Endothelial cell of umbilical vein (primary cell): Measurements from ENCODE around the gene ABTB2. TPM values are rescaled to one million over a fixed set of nuclear protein-coding genes. Genes with fewer than 3 reads are reported as not detected.
"Not testable (repeated sequence)": the region's sequence is repeated elsewhere in the genome, so short reads cannot be mapped to it uniquely, and the experiment has no call there.

Source experiments
- BruUV-seq: library from RNA; stranded (reverse); fragments of 400-500 nt; replicated peaks from 2 replicates; lab custom pipeline; 2021; lab: Mats Ljungman, UMichigan
- CTCF ChIA-PET: fragments of 300-600, 350-600 bp; sonication (Branson Sonifier 250); formaldehyde crosslinking; loops from one replicate; lab custom pipeline; 2021; ENCODE audit warnings: antibody characterized with exemption, inconsistent platforms; lab: Charles Lee
- POLR2A ChIA-PET: fragments of 300-600, 350-600 bp; sonication (Branson Sonifier 250); formaldehyde crosslinking; loops from one replicate; lab custom pipeline; 2021; ENCODE audit warnings: antibody characterized with exemption, inconsistent platforms; lab: Charles Lee
- DNase-seq: peaks from one replicate; pipeline ENCODE4 v3.0.0-alpha.2; 2011; ENCODE audit warnings: low read depth, low spot score
- FAIRE-seq: peaks from 2 replicates; lab custom pipeline; 2011; peaks lifted over from hg19 to GRCh38; lab: Jason Lieb, UNC
- H2AFZ ChIP-seq: 2 replicates; pipeline ENCODE4 v1.6.0; 2012; ENCODE audit warnings: low read depth, low read length, control low read depth, inconsistent platforms
- H3K27ac ChIP-seq: 2 replicates; pipeline ENCODE4 v1.5.1; 2011; ENCODE audit warnings: low read depth, mild to moderate bottlenecking, control low read depth, low read length, moderate library complexity; ENCODE audit not compliant: insufficient read depth
- H3K27me3 ChIP-seq, 2 experiments: 2 replicates each; pipeline versions ENCODE4 v1.6.0 to v1.6.1; 2011; ENCODE audit warnings: low read length in 2 of 2, mixed read lengths in 1 of 2; ENCODE audit not compliant: control insufficient read depth in 2 of 2, insufficient read depth in 2 of 2
- H3K36me3 ChIP-seq, 2 experiments: 2 replicates in 1 of 2; 3 replicates in 1 of 2; pipeline ENCODE4 v1.5.1; 2011; ENCODE audit warnings: low read length in 2 of 2, mild to moderate bottlenecking in 1 of 2, moderate library complexity in 1 of 2; ENCODE audit not compliant: control insufficient read depth in 2 of 2, insufficient read depth in 2 of 2; ENCODE audit errors: extremely low read depth in 1 of 2
- H3K4me1 ChIP-seq: 3 replicates; pipeline ENCODE4 v1.5.1; 2011; ENCODE audit warnings: mild to moderate bottlenecking, low read length; ENCODE audit not compliant: control insufficient read depth, insufficient read depth; ENCODE audit errors: extremely low read depth
- H3K4me2 ChIP-seq: 2 replicates; pipeline ENCODE4 v1.6.1; 2011; ENCODE audit warnings: low read length, control low read depth, mixed read lengths; ENCODE audit not compliant: insufficient read depth
- H3K4me3 ChIP-seq, 3 experiments: fragments of 200-600 bp in 1 of 3; sonication (generic), shearing (Covaris generic) in 1 of 3; replicated peaks in 1 of 3; 2 replicates each; pipeline ENCODE4 v1.5.1; 2011 to 2016; ENCODE audit warnings: control low read depth in 3 of 3, low read length in 3 of 3, mild to moderate bottlenecking in 2 of 3, inconsistent platforms in 1 of 3, low read depth in 1 of 3, moderate library complexity in 1 of 3; ENCODE audit not compliant: insufficient read depth in 1 of 3
- H3K79me2 ChIP-seq: 2 replicates; pipeline ENCODE4 v1.6.0; 2012; ENCODE audit warnings: low read length, inconsistent platforms; ENCODE audit not compliant: control insufficient read depth, insufficient read depth
- H3K9ac ChIP-seq: replicated peaks from 2 replicates; pipeline ENCODE3; 2011; ENCODE audit warnings: low read length, control low read depth; ENCODE audit not compliant: insufficient read depth; ENCODE audit errors: extremely low read depth
- H3K9me1 ChIP-seq: replicated peaks from 3 replicates; pipeline ENCODE4 v1.6.0; 2011; ENCODE audit warnings: mild to moderate bottlenecking, low read length; ENCODE audit not compliant: control insufficient read depth, insufficient read depth; ENCODE audit errors: extremely low read depth
- H3K9me3 ChIP-seq: replicated peaks from 2 replicates; pipeline ENCODE4 v1.5.1; 2012; ENCODE audit warnings: low read length, inconsistent platforms; ENCODE audit not compliant: control insufficient read depth, insufficient read depth
- H4K20me1 ChIP-seq: replicated peaks from 2 replicates; pipeline ENCODE3; 2011; ENCODE audit warnings: mild to moderate bottlenecking, low read length; ENCODE audit not compliant: control insufficient read depth, insufficient read depth; ENCODE audit errors: extremely low read depth
- CTCF ChIP-seq, 2 donors: IDR thresholded peaks; 1 replicate in 1 of 2; 2 replicates in 1 of 2; pipeline ENCODE4 v1.5.1; 2011; ENCODE audit warnings: low read length in 2 of 2, mild to moderate bottlenecking in 2 of 2, moderate library complexity in 2 of 2, control low read depth in 1 of 2, inconsistent platforms in 1 of 2, low read depth in 1 of 2; ENCODE audit not compliant: insufficient read depth in 1 of 2; ENCODE audit errors: extremely low read depth in 1 of 2
- EZH2 ChIP-seq: IDR thresholded peaks from 2 replicates; pipeline ENCODE4 v1.6.1; 2012; ENCODE audit warnings: borderline replicate concordance, low read depth, mild to moderate bottlenecking, moderate library complexity, low read length, inconsistent platforms; ENCODE audit not compliant: severe bottlenecking
- FOS ChIP-seq: IDR thresholded peaks from 2 replicates; pipeline ENCODE4 v1.6.1; 2011; ENCODE audit warnings: mild to moderate bottlenecking, low read length, moderate library complexity, borderline replicate concordance; ENCODE audit not compliant: insufficient read depth
- GATA2 ChIP-seq: IDR thresholded peaks from 2 replicates; pipeline ENCODE4 v1.7.0; 2011; ENCODE audit warnings: low read depth, mild to moderate bottlenecking, moderate library complexity, mixed read lengths, low read length; ENCODE audit not compliant: insufficient read length, insufficient read depth
- JUN ChIP-seq: IDR thresholded peaks from 2 replicates; pipeline ENCODE4 v1.6.1; 2011; ENCODE audit warnings: borderline replicate concordance, low read depth; ENCODE audit not compliant: insufficient read length, insufficient read depth
- MYC ChIP-seq: IDR thresholded peaks from one replicate; pipeline ENCODE4 v1.6.1; 2011; ENCODE audit warnings: mild to moderate bottlenecking, low read depth, low read length
- POLR2A ChIP-seq: IDR thresholded peaks from 2 replicates; pipeline ENCODE4 v1.6.1; 2012; ENCODE audit warnings: low read depth, mild to moderate bottlenecking, control low read depth, low read length
- POLR2AphosphoS5 ChIP-seq: IDR thresholded peaks from 2 replicates; pipeline ENCODE4 v1.6.1; 2012; ENCODE audit warnings: low read depth, mild to moderate bottlenecking, control low read depth, low read length, moderate library complexity; ENCODE audit not compliant: insufficient read depth
- dilution Hi-C: fragments of 300-500 bp; cut with MboI; formaldehyde crosslinking; loops from one replicate; pipeline ENCODE4 v1.15.0; 2019; ENCODE audit warnings: low sequenced_read_pairs; ENCODE audit not compliant: extremely low pct_ligation_motif_present
- intact Hi-C: fragments of 100-400 bp; cut with micrococcal nuclease; formaldehyde crosslinking; loops from one replicate; pipeline ENCODE4 v1.10.0; 2022
- polyA plus RNA-seq, 4 experiments: library from polyadenylated mRNA; depleted of rRNA in 3 of 4; stranded (reverse) in 3 of 4; unstranded in 1 of 4; fragments of >200 nt; gene quantifications; 2 replicates each; pipeline versions ENCODE4 v1.2.1 to v1.2.3, GENCODE V29; 2011 to 2012; ENCODE audit warnings: missing spikeins in 1 of 4
- total RNA-seq: library from RNA; stranded (reverse); gene quantifications from 2 replicates; pipeline ENCODE4 v1.2.3, GENCODE V29; 2021
- TF ChIP-seq, protein P1 (sequence below): IDR thresholded peaks from 2 replicates; pipeline ENCODE4 v1.6.1; 2011; ENCODE audit not compliant: insufficient read depth, insufficient read length

ABTB2 gene
- total and polyA plus RNA-seq, 2 donors (not counting 3 experiments of a cell fraction or from before 2014, with no cell fraction given), result 0.11 to 0.14 TPM

DNA sequence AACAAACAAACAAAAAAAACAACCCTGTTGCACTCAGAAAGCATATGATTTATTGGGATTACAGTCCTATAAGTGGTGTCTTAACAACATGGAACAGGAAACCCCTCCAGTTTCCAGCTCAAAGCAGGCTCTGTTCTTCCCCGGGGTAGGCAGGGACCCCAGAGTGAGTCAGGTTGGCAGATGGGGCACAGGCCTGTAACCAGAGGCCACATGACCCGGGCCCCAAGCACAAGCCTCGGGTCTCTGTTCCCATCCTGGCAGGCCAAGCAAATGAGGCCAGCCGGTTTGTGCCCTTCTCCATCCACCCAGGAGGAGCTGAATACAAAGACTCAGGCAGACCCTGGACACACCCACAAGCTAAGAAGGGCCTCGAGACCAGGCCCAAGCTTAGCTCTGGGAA is 176.6 kb downstream of the ABTB2 start:
- H3K9ac ChIP-seq, result no peak overlapping the region
- no peaks in the 10 kb centered on the region for H3K4me1 ChIP-seq
- TF ChIP-seq GATA2, result no peak
- TF ChIP-seq, protein P1, sequence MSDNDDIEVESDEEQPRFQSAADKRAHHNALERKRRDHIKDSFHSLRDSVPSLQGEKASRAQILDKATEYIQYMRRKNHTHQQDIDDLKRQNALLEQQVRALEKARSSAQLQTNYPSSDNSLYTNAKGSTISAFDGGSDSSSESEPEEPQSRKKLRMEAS, result no peak
- no peak for TF ChIP-seq EZH2
- TF ChIP-seq CTCF (IDR thresholded peaks at IDR 0.05; ENCODE audit: extremely low read depth in 1 of 2, insufficient read depth in 1 of 2, low read depth in 1 of 2, low read length in 2 of 2), result no peak
- TF ChIP-seq MYC, result no peak
- no peak for TF ChIP-seq FOS
- no peak for TF ChIP-seq POLR2AphosphoS5
- no peak for TF ChIP-seq JUN
- TF ChIP-seq POLR2A, result no peak
- BruUV-seq, result no TSS peak
- no peaks in the 10 kb centered on the region for H3K9me3 ChIP-seq
- H3K4me3 ChIP-seq, result no peak overlapping the region
- dilution Hi-C loops (no loop called here), intact Hi-C loops (no loop called here)
- no peaks in the 10 kb centered on the region for H4K20me1 ChIP-seq
- H3K36me3 ChIP-seq, result no peaks in the 10 kb centered on the region
- POLR2A ChIA-PET, result no interaction called here
- no peak overlapping the region for H3K27ac ChIP-seq
- CTCF ChIA-PET, result no interaction called here
- no peak overlapping the region for H2AFZ ChIP-seq
- H3K27me3 ChIP-seq, result peaks cover 3 to 5% of the 10 kb centered on the region in 2 experiments
- H3K4me2 ChIP-seq, result no peak overlapping the region
- H3K79me2 ChIP-seq, result no peaks in the 10 kb centered on the region
- FAIRE-seq, result no peak
- DNase-seq, result no peak
- H3K9me1 ChIP-seq, result no peaks in the 10 kb centered on the region

GRCh38 chr11:34180814-34181165 is 177.0 kb downstream of the ABTB2 start:
- H3K27ac ChIP-seq, H3K4me2 ChIP-seq, intact Hi-C loops, H3K9ac ChIP-seq, BruUV-seq, H3K9me1 ChIP-seq, H3K4me1 ChIP-seq, dilution Hi-C loops, H3K36me3 ChIP-seq, H2AFZ ChIP-seq, FAIRE-seq, CTCF ChIA-PET, H3K4me3 ChIP-seq, H3K79me2 ChIP-seq, H3K9me3 ChIP-seq, POLR2A ChIA-PET, H3K27me3 ChIP-seq, H4K20me1 ChIP-seq, DNase-seq: not testable (repeated sequence)
